ENCODE results near the gene PCAT6. TPM values are rescaled to one million over a fixed set of nuclear protein-coding genes. Genes with fewer than 3 reads are reported as not detected.
"Not testable (repeated sequence)": the region's sequence is repeated elsewhere in the genome, so short reads cannot be mapped to it uniquely, and the experiment has no call there.

PCAT6 gene
- total RNA-seq, 4 donors from 2014 or later, result not detected

DNA sequence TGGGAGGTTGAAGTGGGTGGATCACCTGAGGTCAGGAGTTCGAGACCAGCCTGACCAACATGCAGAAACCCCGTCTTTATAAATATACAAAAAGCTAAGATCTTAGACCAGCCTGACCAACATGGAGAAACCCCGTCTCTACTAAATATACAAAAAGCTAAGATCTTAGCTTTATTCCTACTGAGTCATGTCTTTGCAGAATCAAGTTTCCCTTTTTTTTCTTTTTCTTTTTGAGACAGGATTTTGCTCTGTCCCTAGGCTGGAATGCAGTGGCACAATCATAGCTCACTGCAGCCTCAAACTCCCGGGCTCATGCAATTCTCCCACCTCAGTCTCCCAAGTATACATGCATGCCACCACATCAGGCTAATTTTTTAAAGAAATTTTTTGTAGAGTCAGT is 23.9 kb upstream of the PCAT6 start:
- Histone ChIP-seq H3K27me3 (no peaks in the 10 kb centered on the region), H3K27ac (no peak overlapping the region), H3K36me3 (no peaks in the 10 kb centered on the region), H3K9me3 (no peaks in the 10 kb centered on the region), H3K4me1 (peaks cover 0 to 10% (median 2%) of the 10 kb centered on the region in 4 donors), H3K4me3 (no peak overlapping the region)
- no peak for TF ChIP-seq POLR2A (IDR thresholded peaks at IDR 0.05)
- no peak for TF ChIP-seq CTCF (IDR thresholded peaks at IDR 0.05)
- TF ChIP-seq EP300 (IDR thresholded peaks at IDR 0.05), result no peak
- DNase-seq (ENCODE audit: low spot score in 2 of 2), result no peak
- WGBS, 2 donors, result 73 to 75% methylated on average over 4 of the region's 4 CpGs

GRCh38 chr1:202788800-202789199 is 22.0 kb upstream of the PCAT6 start:
- H3K27ac ChIP-seq, result no peak overlapping the region
- H3K4me3 ChIP-seq, result no peak overlapping the region
- DNase-seq (ENCODE audit: low spot score in 2 of 2), result no peak
- peaks cover 0 to 10% (median 2%) of the 10 kb centered on the region in 4 donors for H3K4me1 ChIP-seq
- no peaks in the 10 kb centered on the region for H3K27me3 ChIP-seq
- no peaks in the 10 kb centered on the region for H3K9me3 ChIP-seq
- H3K36me3 ChIP-seq, result no peaks in the 10 kb centered on the region
- no peak for TF ChIP-seq POLR2A (IDR thresholded peaks at IDR 0.05)
- no peak for TF ChIP-seq CTCF (IDR thresholded peaks at IDR 0.05)
- TF ChIP-seq EP300 (IDR thresholded peaks at IDR 0.05), result no peak
- 73 to 78% methylated on average over 3 of the region's 3 CpGs for WGBS, 2 donors

GRCh38 chr1:202791077-202791747 is 19.5 kb upstream of the PCAT6 start:
- no peaks in the 10 kb centered on the region for H3K36me3 ChIP-seq
- 88 to 93% methylated on average over 4 of the region's 4 CpGs for WGBS, 2 donors
- TF ChIP-seq EP300 (IDR thresholded peaks at IDR 0.05), result no peak
- no peak for TF ChIP-seq CTCF (IDR thresholded peaks at IDR 0.05)
- no peak for TF ChIP-seq POLR2A (IDR thresholded peaks at IDR 0.05)
- H3K27me3 ChIP-seq, result no peaks in the 10 kb centered on the region
- H3K27ac ChIP-seq, result no peak overlapping the region
- no peak overlapping the region for H3K4me3 ChIP-seq
- no peak for DNase-seq (ENCODE audit: low spot score in 2 of 2)
- H3K4me1 ChIP-seq, result peaks cover 0 to 6% (median 2%) of the 10 kb centered on the region in 4 donors
- H3K9me3 ChIP-seq, result no peaks in the 10 kb centered on the region

DNA sequence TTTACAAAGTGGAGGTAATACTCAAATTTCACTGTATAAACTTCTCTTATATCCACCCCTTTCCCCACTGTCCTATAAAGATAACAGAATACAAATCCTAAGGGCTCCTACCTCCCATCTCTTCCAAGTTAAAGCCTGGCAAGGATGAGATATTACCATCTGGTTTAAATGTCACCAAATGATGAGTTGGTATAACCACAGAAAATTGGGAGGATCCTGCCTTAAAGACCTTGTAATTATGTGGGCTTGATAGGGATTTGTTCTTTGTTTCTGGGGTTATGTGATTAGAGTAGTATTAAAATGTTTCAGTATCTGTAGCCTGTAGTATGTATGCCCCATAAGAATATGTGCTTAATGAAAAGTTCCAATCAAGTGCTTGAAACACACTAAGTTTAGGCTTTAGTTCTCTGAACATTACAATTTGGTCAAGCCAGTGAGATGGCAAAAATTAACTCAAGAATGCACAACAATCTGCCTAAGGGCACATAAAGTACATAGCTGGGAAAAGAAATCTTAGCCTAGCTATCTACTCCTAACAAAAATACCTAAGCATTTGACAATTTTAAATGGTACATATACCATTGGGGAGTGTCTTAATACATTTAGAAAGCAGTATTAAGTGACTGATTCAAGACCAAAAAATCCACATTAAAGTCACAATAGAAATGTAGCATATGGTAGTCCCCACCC is 16.6 kb upstream of the PCAT6 start:
- H3K36me3 ChIP-seq, result peaks cover 0 to 3% (median 0%) of the 10 kb centered on the region in 3 donors

GRCh38 chr1:202794931-202795330 is 15.8 kb upstream of the PCAT6 start:
- not testable (repeated sequence) for H3K36me3 ChIP-seq; H3K9me3 ChIP-seq; H3K27ac ChIP-seq; H3K4me3 ChIP-seq; H3K27me3 ChIP-seq; DNase-seq (ENCODE audit: low spot score in 2 of 2)
- WGBS, 2 donors, result 86 to 92% methylated on average over 6 of the region's 6 CpGs
- peaks cover 0 to 21% (median 2%) of the 10 kb centered on the region in 4 donors for H3K4me1 ChIP-seq

More for the DNA sequence above, 16.6 kb upstream of the PCAT6 start:
- H3K9me3 ChIP-seq, result no peaks in the 10 kb centered on the region
- no peaks in the 10 kb centered on the region for H3K27me3 ChIP-seq
- no peak overlapping the region for H3K27ac ChIP-seq
- no peak for TF ChIP-seq EP300 (IDR thresholded peaks at IDR 0.05)
- TF ChIP-seq POLR2A (IDR thresholded peaks at IDR 0.05), result no peak
- TF ChIP-seq CTCF (IDR thresholded peaks at IDR 0.05), result no peak
- H3K4me1 ChIP-seq, result peaks cover 0 to 21% (median 2%) of the 10 kb centered on the region in 4 donors
- no peak overlapping the region for H3K4me3 ChIP-seq
- DNase-seq (ENCODE audit: low spot score in 2 of 2), result no peak
